ENCODE data around the gene PLCL2. TPM values are rescaled to one million over a fixed set of nuclear protein-coding genes. Genes with fewer than 3 reads are reported as not detected.

Gene PLCL2
- total and polyA plus RNA-seq, 4 donors = 1.5 to 16.5 (median 9.4) TPM

- TF ChIP-seq ZBTB33 (IDR thresholded peaks at IDR 0.05) = no peak
- TF ChIP-seq REST (IDR thresholded peaks at IDR 0.05) = no peak
These were observed 151.2 kb downstream of the PLCL2 start (continued) for GRCh38 chr3:17035966-17036365.

DNA sequence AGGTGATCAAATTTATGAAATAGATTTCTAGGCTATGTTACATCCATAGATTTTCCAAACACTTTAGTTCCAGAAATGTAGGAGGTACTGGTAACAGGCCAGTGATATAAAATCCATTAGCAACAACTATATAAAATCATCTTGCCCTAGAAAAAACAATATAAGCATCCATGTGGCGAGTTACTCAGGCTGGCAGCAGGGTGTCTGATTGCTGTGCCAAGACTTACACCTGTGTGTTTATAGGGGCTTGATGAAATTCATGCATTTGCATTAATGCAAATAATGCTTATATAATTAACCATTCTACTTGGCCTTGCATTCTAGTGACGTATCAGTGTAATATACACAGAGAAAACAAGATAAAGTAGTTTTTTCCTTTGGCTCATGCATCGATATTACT is 153.4 kb downstream of the PLCL2 start:
- no peaks in the 10 kb centered on the region for H3K4me1 ChIP-seq (ENCODE audit: control insufficient read depth in 4 of 4, insufficient read depth in 4 of 4, low read length in 3 of 4)
- no peaks in the 10 kb centered on the region for H3K36me3 ChIP-seq (ENCODE audit: control insufficient read depth in 4 of 4, insufficient read depth in 3 of 4, low read depth in 1 of 4, low read length in 3 of 4)
- no peaks in the 10 kb centered on the region for H3K27me3 ChIP-seq (ENCODE audit: control insufficient read depth in 4 of 4, insufficient read depth in 4 of 4, low read length in 3 of 4)
- no peak overlapping the region for H3K27ac ChIP-seq (ENCODE audit: low read depth in 1 of 2, low read length in 2 of 2)
- no peak overlapping the region for H3K4me3 ChIP-seq (ENCODE audit: low read depth in 1 of 3, low read length in 3 of 3)
- WGBS = 96% methylated on average over 3 of the region's 3 CpGs
- DNase-seq (ENCODE audit: low spot score) = no peak
- no peak overlapping the region for H3K9ac ChIP-seq (ENCODE audit: low read depth in 1 of 2, low read length in 2 of 2)
- no peaks in the 10 kb centered on the region for H3K9me3 ChIP-seq (ENCODE audit: control insufficient read depth in 4 of 4, low read length in 3 of 4)
- TF ChIP-seq, protein P1, sequence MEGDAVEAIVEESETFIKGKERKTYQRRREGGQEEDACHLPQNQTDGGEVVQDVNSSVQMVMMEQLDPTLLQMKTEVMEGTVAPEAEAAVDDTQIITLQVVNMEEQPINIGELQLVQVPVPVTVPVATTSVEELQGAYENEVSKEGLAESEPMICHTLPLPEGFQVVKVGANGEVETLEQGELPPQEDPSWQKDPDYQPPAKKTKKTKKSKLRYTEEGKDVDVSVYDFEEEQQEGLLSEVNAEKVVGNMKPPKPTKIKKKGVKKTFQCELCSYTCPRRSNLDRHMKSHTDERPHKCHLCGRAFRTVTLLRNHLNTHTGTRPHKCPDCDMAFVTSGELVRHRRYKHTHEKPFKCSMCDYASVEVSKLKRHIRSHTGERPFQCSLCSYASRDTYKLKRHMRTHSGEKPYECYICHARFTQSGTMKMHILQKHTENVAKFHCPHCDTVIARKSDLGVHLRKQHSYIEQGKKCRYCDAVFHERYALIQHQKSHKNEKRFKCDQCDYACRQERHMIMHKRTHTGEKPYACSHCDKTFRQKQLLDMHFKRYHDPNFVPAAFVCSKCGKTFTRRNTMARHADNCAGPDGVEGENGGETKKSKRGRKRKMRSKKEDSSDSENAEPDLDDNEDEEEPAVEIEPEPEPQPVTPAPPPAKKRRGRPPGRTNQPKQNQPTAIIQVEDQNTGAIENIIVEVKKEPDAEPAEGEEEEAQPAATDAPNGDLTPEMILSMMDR (IDR thresholded peaks at IDR 0.05; ENCODE audit: low read depth, low read length, missing input control) = no peak
- TF ChIP-seq EGR1 (IDR thresholded peaks at IDR 0.05; ENCODE audit: low read depth in 2 of 2) = no peak

DNA sequence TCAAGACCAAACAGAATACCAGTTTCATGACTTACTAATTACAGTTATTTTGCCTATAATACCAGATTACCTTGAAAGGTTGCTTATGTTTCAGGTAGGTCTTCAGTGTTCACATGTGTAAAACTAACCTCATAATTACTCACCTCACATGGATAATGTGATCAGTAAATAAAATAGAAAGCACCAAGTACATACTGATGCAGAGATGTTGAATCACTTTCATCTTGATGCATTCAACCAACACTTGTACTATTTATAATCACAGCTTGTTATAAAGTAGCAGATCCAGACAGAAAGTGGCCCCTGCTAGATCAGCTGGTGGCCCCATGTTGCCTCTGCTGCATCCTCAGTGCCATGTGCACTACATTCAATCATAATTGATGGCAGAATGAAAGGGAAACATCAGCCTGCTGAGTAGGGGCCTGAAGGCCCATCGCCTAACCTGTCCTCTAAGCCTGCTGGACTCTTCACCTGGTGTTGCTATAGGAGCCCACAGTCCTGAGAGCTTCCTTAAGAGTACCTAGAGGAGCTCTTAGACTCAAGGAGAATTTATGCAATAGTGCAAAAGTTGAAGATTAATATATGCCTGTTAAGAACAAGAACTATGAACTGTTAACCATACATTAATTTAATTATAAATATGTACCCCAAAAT is 154.3 kb downstream of the PLCL2 start:
- no peak for DNase-seq (ENCODE audit: low spot score)
- Histone ChIP-seq H3K4me3 (ENCODE audit: low read depth in 1 of 3, low read length in 3 of 3) (no peak overlapping the region), H3K4me1 (ENCODE audit: control insufficient read depth in 4 of 4, insufficient read depth in 4 of 4, low read length in 3 of 4) (no peaks in the 10 kb centered on the region), H3K9me3 (ENCODE audit: control insufficient read depth in 4 of 4, low read length in 3 of 4) (no peaks in the 10 kb centered on the region), H3K9ac (ENCODE audit: low read depth in 1 of 2, low read length in 2 of 2) (no peak overlapping the region), H3K36me3 (ENCODE audit: control insufficient read depth in 4 of 4, insufficient read depth in 3 of 4, low read depth in 1 of 4, low read length in 3 of 4) (no peaks in the 10 kb centered on the region), H3K27ac (ENCODE audit: low read depth in 1 of 2, low read length in 2 of 2) (no peak overlapping the region), H3K27me3 (ENCODE audit: control insufficient read depth in 4 of 4, insufficient read depth in 4 of 4, low read length in 3 of 4) (no peaks in the 10 kb centered on the region)
- TF ChIP-seq FOXA2 (IDR thresholded peaks at IDR 0.05) (no peak), NR2F2 (IDR thresholded peaks at IDR 0.05) (no peak)
- 98% methylated on average over 1 of the region's 1 CpG for WGBS

DNA sequence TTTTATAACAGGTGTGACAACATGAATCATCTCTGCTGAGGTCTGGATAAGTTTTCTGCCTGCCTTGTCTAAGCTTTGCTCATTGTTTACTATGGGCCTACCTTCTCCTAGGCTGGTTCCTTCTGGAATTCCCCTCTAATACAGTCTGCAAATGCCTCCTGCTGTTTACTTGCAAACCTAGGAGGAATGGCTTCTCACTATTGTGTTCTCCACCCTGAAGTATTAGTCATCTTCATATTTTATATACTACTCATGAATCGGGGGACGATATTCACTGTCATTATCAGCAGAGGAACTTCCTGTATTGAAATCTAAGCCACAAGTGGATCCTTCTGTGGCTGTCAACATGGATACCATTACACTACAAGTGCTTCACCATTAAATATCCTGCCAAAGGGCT is 154.8 kb downstream of the PLCL2 start:
- no peaks in the 10 kb centered on the region for H3K4me1 ChIP-seq (ENCODE audit: control insufficient read depth in 4 of 4, insufficient read depth in 4 of 4, low read length in 3 of 4)
- no peak overlapping the region for H3K9ac ChIP-seq (ENCODE audit: low read depth in 1 of 2, low read length in 2 of 2)
- no peaks in the 10 kb centered on the region for H3K36me3 ChIP-seq (ENCODE audit: control insufficient read depth in 4 of 4, insufficient read depth in 3 of 4, low read depth in 1 of 4, low read length in 3 of 4)
- H3K27ac ChIP-seq (ENCODE audit: low read depth in 1 of 2, low read length in 2 of 2) = no peak overlapping the region
- no peak overlapping the region for H3K4me3 ChIP-seq (ENCODE audit: low read depth in 1 of 3, low read length in 3 of 3)
- H3K27me3 ChIP-seq (ENCODE audit: control insufficient read depth in 4 of 4, insufficient read depth in 4 of 4, low read length in 3 of 4) = no peaks in the 10 kb centered on the region
- no peak for DNase-seq (ENCODE audit: low spot score)
- no peaks in the 10 kb centered on the region for H3K9me3 ChIP-seq (ENCODE audit: control insufficient read depth in 4 of 4, low read length in 3 of 4)
- WGBS = 64% methylated on average over 2 of the region's 2 CpGs
- TF ChIP-seq, protein P1 (IDR thresholded peaks at IDR 0.05; ENCODE audit: low read depth, low read length, missing input control) = no peak
- TF ChIP-seq HNF4A (conservative IDR thresholded peaks at IDR 0.05) (no peak), NR2F2 (IDR thresholded peaks at IDR 0.05) (no peak), FOXA1 (IDR thresholded peaks at IDR 0.05) (no peak), EGR1 (IDR thresholded peaks at IDR 0.05; ENCODE audit: low read depth in 2 of 2) (no peak), RXRA (IDR thresholded peaks at IDR 0.05) (no peak), TAF1 (conservative IDR thresholded peaks at IDR 0.05) (no peak), ATF3 (IDR thresholded peaks at IDR 0.05) (no peak), HNF4G (IDR thresholded peaks at IDR 0.05) (no peak), SP1 (IDR thresholded peaks at IDR 0.05) (no peak), FOXA2 (IDR thresholded peaks at IDR 0.05) (no peak), JUND (IDR thresholded peaks at IDR 0.05) (no peak)
